ENCODE measurements around the gene RABGAP1L.

GRCh38 chr1:174239541-174239940, 80.2 kb downstream of the RABGAP1L start:
- TF ChIP-seq CTCF (IDR thresholded peaks at IDR 0.05) (no peak), POLR2A (IDR thresholded peaks at IDR 0.05) (no peak)
